Measurements from ENCODE around the gene ACACA.

DNA sequence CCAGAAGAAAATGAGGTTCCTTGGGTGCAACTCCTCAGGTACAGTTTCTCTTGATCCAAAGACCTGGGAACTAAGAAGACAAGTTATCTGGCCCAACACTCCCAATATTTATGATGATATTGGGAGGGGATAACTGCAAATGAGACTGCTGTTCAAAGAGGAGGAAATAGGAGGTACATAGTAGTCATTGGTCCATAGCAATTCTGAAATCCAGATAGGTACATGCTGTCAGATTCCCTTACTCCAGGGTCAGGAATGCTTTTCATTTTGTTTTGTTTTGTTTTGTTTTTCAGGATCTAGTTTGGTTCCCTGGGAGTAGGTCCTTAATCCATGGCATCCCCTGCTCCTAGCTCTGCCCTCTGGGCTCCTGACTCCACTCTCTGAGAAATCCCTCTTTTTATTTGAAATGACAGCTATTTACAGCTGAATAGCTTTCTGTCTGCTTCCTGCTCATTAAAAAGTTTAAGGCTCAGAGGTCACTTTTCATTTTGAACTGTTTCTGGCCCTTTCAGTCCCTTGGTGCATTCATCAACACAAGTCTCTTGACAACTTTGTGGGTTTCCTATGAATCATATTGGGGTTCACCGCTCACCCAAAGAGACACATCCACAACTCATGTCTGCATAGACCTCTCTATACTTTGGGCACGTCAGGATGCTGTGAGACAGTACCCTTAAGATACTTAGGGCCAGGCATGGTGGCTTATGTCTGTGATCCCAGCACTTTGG, 141.0 kb downstream of the ACACA start:
- TF ChIP-seq, protein P1, sequence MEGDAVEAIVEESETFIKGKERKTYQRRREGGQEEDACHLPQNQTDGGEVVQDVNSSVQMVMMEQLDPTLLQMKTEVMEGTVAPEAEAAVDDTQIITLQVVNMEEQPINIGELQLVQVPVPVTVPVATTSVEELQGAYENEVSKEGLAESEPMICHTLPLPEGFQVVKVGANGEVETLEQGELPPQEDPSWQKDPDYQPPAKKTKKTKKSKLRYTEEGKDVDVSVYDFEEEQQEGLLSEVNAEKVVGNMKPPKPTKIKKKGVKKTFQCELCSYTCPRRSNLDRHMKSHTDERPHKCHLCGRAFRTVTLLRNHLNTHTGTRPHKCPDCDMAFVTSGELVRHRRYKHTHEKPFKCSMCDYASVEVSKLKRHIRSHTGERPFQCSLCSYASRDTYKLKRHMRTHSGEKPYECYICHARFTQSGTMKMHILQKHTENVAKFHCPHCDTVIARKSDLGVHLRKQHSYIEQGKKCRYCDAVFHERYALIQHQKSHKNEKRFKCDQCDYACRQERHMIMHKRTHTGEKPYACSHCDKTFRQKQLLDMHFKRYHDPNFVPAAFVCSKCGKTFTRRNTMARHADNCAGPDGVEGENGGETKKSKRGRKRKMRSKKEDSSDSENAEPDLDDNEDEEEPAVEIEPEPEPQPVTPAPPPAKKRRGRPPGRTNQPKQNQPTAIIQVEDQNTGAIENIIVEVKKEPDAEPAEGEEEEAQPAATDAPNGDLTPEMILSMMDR (conservative IDR thresholded peaks at IDR 0.05 in 1 of 2, IDR thresholded peaks at IDR 0.05 in 1 of 2; ENCODE audit: extremely low read depth in 1 of 2, insufficient read depth in 1 of 2, low read depth in 1 of 2, low read length in 2 of 2): no peak
- TF ChIP-seq EZH2 (IDR thresholded peaks at IDR 0.05; ENCODE audit: borderline replicate concordance, low read length): no peak
